ENCODE measurements around the gene RIOX2.

GRCh38 chr3:97949110-97949485, 23.1 kb downstream of the RIOX2 start:
- TF ChIP-seq EZH2phosphoT487 (IDR thresholded peaks at IDR 0.05; ENCODE audit: insufficient read depth, low read depth), result no peak
- no peak for TF ChIP-seq EZH2 (IDR thresholded peaks at IDR 0.05; ENCODE audit: insufficient read depth, poor library complexity, severe bottlenecking)

Data from GM23248 (cell line).